ENCODE measurements around the gene PARD3.
A peak's percentile ranks its signal among the peaks of the same experiment; 100 is the strongest.

The PARD3 gene

DNA sequence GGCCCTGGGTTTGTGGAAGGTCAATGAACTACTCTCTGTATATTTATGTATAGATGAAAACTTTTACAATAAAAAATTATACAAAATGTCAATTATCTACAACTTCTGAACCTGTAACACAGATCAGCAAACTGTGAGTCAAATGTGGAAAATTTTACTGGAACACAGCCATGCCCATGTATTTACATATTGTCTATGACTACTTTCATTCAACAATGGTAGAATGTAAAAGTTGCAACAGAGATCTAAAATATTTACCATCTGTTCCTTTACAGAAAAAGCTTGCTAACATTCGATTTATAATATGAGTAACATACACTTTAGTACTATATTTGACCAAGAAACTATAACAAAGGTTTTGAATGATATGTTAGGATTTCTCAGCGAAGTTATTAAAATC is 481.6 kb downstream of the PARD3 start:
- DNase-seq (ENCODE audit: low spot score): peak; percentile 11
- POLR2A ChIA-PET (ENCODE audit: low non-redundant PET): no interaction called here
- CTCF ChIA-PET: no interaction called here
- TF ChIP-seq, protein P1, sequence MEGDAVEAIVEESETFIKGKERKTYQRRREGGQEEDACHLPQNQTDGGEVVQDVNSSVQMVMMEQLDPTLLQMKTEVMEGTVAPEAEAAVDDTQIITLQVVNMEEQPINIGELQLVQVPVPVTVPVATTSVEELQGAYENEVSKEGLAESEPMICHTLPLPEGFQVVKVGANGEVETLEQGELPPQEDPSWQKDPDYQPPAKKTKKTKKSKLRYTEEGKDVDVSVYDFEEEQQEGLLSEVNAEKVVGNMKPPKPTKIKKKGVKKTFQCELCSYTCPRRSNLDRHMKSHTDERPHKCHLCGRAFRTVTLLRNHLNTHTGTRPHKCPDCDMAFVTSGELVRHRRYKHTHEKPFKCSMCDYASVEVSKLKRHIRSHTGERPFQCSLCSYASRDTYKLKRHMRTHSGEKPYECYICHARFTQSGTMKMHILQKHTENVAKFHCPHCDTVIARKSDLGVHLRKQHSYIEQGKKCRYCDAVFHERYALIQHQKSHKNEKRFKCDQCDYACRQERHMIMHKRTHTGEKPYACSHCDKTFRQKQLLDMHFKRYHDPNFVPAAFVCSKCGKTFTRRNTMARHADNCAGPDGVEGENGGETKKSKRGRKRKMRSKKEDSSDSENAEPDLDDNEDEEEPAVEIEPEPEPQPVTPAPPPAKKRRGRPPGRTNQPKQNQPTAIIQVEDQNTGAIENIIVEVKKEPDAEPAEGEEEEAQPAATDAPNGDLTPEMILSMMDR (conservative IDR thresholded peaks at IDR 0.05; ENCODE audit: low read depth): no peak
- H3K27ac ChIP-seq: no peak overlapping the region

DNA sequence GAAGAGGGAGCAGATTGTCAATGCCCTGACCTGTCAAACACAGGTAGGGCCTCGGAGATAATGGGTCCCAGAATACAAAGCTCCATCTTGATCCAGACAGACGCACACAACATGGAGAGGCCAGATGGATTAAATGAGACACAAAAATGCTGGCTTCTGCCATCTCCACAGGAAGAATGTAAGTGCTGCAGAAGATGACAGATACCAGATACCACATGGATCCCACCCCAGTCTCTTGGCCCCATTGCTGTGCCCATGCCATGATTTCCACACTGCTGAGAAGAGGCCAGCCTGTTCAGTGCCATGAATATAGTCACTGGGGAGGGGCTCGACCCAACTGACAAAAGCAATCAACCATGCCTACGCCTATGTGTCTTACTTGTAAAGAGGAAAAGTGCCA is 487.9 kb downstream of the PARD3 start:
- POLR2A ChIA-PET (ENCODE audit: low non-redundant PET): no interaction called here
- TF ChIP-seq, protein P1 (conservative IDR thresholded peaks at IDR 0.05; ENCODE audit: low read depth): no peak
- no peak overlapping the region for H3K27ac ChIP-seq
- DNase-seq (ENCODE audit: low spot score): no peak
- CTCF ChIA-PET: interaction anchor here (0.6 to 1.1 kb wide), 2 partner anchors 11 to 20 kb away, joined by 3 read pairs; no protein-coding TSS in a partner anchor

DNA sequence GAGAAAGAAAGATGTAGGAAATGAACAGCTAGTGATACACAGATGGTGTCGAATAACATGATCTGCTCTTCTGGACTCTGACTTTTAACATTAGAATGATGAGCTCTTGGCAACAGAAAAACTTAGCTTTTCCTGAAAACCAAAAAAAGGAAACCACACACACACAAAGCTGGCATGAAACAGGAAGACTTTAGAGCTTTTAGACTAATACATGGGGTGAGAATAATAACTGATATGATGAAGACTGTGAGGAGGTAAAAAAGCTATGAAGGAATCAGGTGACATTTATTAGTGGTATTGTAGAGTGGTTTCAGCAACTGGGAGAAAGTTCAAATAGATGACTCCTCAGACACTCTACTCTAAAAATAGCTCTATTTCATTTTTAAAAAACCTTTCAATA is 491.9 kb downstream of the PARD3 start:
- no peak overlapping the region for H3K27ac ChIP-seq
- TF ChIP-seq, protein P1 (conservative IDR thresholded peaks at IDR 0.05; ENCODE audit: low read depth): no peak
- ChIA-PET CTCF (interaction anchor here (0.6 kb wide), 1 partner anchor 1340 kb away, joined by 3 read pairs; no protein-coding TSS in a partner anchor), POLR2A (ENCODE audit: low non-redundant PET) (no interaction called here)
- DNase-seq (ENCODE audit: low spot score): no peak

DNA sequence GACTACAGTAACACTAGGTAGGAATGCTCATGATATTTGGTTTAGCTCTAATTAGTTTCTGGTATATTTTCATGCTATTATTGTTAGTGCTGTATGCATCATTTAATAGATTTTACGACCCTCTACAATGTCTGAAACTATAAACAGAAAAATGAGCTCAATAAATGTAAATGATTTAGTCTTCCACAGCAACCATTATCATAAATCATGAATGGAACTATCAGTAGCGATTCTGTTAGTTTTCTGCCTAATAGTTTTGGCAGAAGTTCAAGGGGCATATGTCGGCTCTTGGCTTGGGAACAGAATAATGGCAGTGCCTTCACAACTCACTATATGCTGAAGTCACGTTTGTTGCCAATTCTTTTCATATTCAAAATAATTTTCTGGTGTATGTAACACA is 494.8 kb downstream of the PARD3 start:
- ChIA-PET POLR2A (ENCODE audit: low non-redundant PET) (no interaction called here), CTCF (interaction anchor here (0.6 to 1.0 kb wide), 3 partner anchors 11 to 318 kb away, joined by 3 to 5 read pairs (median 4); no protein-coding TSS in a partner anchor)
- no peak for DNase-seq (ENCODE audit: low spot score)

DNA sequence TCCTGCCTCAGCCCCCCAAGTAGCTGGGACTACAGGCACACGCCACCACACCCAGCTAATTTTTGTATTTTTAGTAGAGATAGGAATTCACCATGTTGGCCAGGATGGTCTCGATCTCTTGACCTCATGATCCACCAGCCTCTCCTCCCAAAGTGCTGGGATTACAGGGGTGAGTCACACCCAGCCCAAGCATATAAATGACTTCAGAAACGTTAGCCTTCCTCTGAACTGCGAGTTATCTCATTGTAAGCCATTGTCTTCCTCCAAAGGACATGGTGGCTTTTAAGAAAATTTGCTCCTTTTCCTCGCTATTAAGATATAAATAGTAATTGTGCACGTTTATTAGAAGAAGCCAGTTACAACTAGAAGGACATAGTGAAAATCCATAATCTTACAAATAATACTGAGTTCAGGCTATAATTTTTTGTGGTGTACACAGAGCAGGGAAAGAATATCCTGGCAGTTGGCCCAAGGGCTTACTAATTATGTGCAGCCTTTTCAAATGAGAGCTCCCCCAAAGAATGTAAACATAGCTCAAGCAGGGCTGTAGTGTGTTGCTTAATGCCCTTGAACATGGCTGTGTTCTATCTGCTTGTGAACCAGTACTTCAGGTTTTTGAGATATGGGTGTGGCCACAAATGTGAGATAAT is 495.8 kb downstream of the PARD3 start:
- ChIA-PET CTCF (interaction anchor here (0.6 to 1.0 kb wide), 2 partner anchors 319 to 326 kb away, joined by 3 read pairs; no protein-coding TSS in a partner anchor), POLR2A (ENCODE audit: low non-redundant PET) (no interaction called here)
- TF ChIP-seq, protein P1 (conservative IDR thresholded peaks at IDR 0.05; ENCODE audit: low read depth): no peak

More for the DNA sequence above, 494.8 kb downstream of the PARD3 start:
- TF ChIP-seq, protein P1 (conservative IDR thresholded peaks at IDR 0.05; ENCODE audit: low read depth): no peak
- no peak overlapping the region for H3K27ac ChIP-seq

DNA sequence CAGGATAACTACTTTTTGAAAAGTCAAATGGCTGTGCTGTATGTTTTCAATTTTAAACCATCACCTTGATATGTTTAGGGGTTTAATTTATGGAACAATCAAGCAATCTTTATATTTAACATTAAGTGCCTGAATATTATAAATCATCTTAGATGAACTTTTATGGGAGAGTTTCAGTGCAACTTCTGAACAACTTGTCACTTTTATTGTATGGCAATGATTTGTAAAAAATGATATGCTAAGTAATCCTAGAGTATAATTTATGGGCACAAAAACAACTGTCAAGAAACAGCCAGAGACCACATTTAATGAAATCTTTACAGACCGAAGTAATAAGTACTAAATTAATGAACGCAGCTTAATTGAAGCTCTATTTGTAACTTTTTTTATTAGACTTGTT is 498.9 kb downstream of the PARD3 start:
- no peak overlapping the region for H3K27ac ChIP-seq
- POLR2A ChIA-PET (ENCODE audit: low non-redundant PET): no interaction called here
- CTCF ChIA-PET: no interaction called here
- TF ChIP-seq, protein P1 (conservative IDR thresholded peaks at IDR 0.05; ENCODE audit: low read depth): no peak
- no peak for DNase-seq (ENCODE audit: low spot score)

More for the DNA sequence above, 495.8 kb downstream of the PARD3 start:
- peak; percentile 75 for DNase-seq (ENCODE audit: low spot score)
- H3K27ac ChIP-seq: peak overlapping the region; percentile 35; the same call in 1 of the 2 replicates

All from RWPE1 (cell line).